Neuronal stem cell (in vitro differentiated cells): ENCODE measurements around the gene WDR48.

Experiments
- DNase-seq: peaks from one replicate; pipeline ENCODE4 v3.0.0-alpha.2; 2013; ENCODE audit warnings: low spot score
- H2AFZ ChIP-seq: one replicate; pipeline ENCODE4 v1.6.1; 2013; ENCODE audit warnings: mild to moderate bottlenecking, low read length, inconsistent platforms
- H2AK5ac ChIP-seq: 2 replicates; pipeline ENCODE4 v1.6.1; 2013; ENCODE audit warnings: low read depth, mild to moderate bottlenecking, inconsistent platforms, low read length, moderate library complexity, mixed read lengths
- H2BK120ac ChIP-seq: 2 replicates; pipeline ENCODE4 v1.6.1; 2013; ENCODE audit warnings: low read depth, mild to moderate bottlenecking, inconsistent platforms, low read length, moderate library complexity, mixed read lengths
- H2BK12ac ChIP-seq: one replicate; pipeline ENCODE4 v1.6.1; 2013; ENCODE audit warnings: low read length, inconsistent platforms
- H2BK15ac ChIP-seq: 2 replicates; pipeline ENCODE4 v1.6.1; 2013; ENCODE audit warnings: mild to moderate bottlenecking, low read length, inconsistent platforms, mixed read lengths
- H2BK5ac ChIP-seq: one replicate; pipeline ENCODE4 v1.6.1; 2013; ENCODE audit warnings: inconsistent platforms, mild to moderate bottlenecking, low read length, moderate library complexity
- H3K14ac ChIP-seq: one replicate; pipeline ENCODE4 v1.6.1; 2013; ENCODE audit warnings: low read length, inconsistent platforms
- H3K18ac ChIP-seq: 2 replicates; pipeline ENCODE4 v1.6.1; 2013; ENCODE audit warnings: low read length, inconsistent platforms
- H3K23ac ChIP-seq: 2 replicates; pipeline ENCODE4 v1.6.1; 2013; ENCODE audit warnings: low read depth, mild to moderate bottlenecking, mixed read lengths, low read length, inconsistent platforms; ENCODE audit not compliant: poor library complexity
- H3K27ac ChIP-seq: replicated peaks from 3 replicates; pipeline ENCODE4 v1.5.1; 2013; ENCODE audit warnings: low read length, inconsistent platforms
- H3K27me3 ChIP-seq, 3 experiments: 2 replicates each; pipeline ENCODE4 v1.6.1; 2013; ENCODE audit warnings: low read length in 3 of 3, mild to moderate bottlenecking in 2 of 3, inconsistent platforms in 1 of 3, low read depth in 1 of 3, mixed read lengths in 1 of 3, moderate library complexity in 1 of 3; ENCODE audit not compliant: control insufficient read depth in 3 of 3, insufficient read depth in 3 of 3
- H3K36me3 ChIP-seq, 2 donors: replicated peaks in 1 of 2; 2 replicates each; pipeline ENCODE4 v1.6.1; 2013; ENCODE audit warnings: low read length in 2 of 2; ENCODE audit not compliant: control insufficient read depth in 2 of 2, insufficient read depth in 2 of 2
- H3K4ac ChIP-seq: 2 replicates; pipeline ENCODE4 v1.6.1; 2013; ENCODE audit warnings: inconsistent platforms, mild to moderate bottlenecking, low read length, moderate library complexity
- H3K4me1 ChIP-seq, 2 donors: 1 replicate in 1 of 2; 2 replicates in 1 of 2; pipeline ENCODE4 v1.6.1; 2013; ENCODE audit warnings: low read length in 2 of 2, low read depth in 1 of 2; ENCODE audit not compliant: control insufficient read depth in 2 of 2, insufficient read depth in 1 of 2
- H3K4me2 ChIP-seq: one replicate; pipeline ENCODE4 v1.6.1; 2013; ENCODE audit warnings: mild to moderate bottlenecking, low read length, inconsistent platforms; ENCODE audit not compliant: insufficient read depth, poor library complexity, severe bottlenecking
- H3K4me3 ChIP-seq, 2 donors: 2 replicates each; pipeline ENCODE4 v1.5.1; 2013; ENCODE audit warnings: low read length in 2 of 2, mild to moderate bottlenecking in 2 of 2, inconsistent platforms in 1 of 2, moderate library complexity in 1 of 2
- H3K79me1 ChIP-seq: one replicate; pipeline ENCODE4 v1.6.1; 2013; ENCODE audit warnings: low read depth, mild to moderate bottlenecking, inconsistent platforms, low read length, moderate library complexity
- H3K9ac ChIP-seq: one replicate; pipeline ENCODE4 v1.6.1; 2013; ENCODE audit warnings: mild to moderate bottlenecking, low read depth, low read length, inconsistent platforms; ENCODE audit not compliant: poor library complexity
- H3K9me3 ChIP-seq, 2 donors: replicated peaks in 1 of 2; 2 replicates each; pipeline versions ENCODE3 to v1.6.1; 2013; ENCODE audit warnings: low read length in 2 of 2, mild to moderate bottlenecking in 2 of 2, inconsistent platforms in 1 of 2, low read depth in 1 of 2, mixed read lengths in 1 of 2, moderate library complexity in 1 of 2; ENCODE audit not compliant: control insufficient read depth in 2 of 2, insufficient read depth in 1 of 2
- H4K8ac ChIP-seq: one replicate; pipeline ENCODE4 v1.6.1; 2013; ENCODE audit warnings: low read depth, mild to moderate bottlenecking, inconsistent platforms, low read length, moderate library complexity
- H4K91ac ChIP-seq: one replicate; pipeline ENCODE4 v1.6.1; 2013; ENCODE audit warnings: low read length, low read depth, mild to moderate bottlenecking, inconsistent platforms; ENCODE audit not compliant: poor library complexity
- WGBS, 2 donors: extraction: QIAGEN DNeasy Blood & Tissue Kit; methylation state at CpG; one replicate each; pipeline ENCODE4 v1.1.7; 2013; ENCODE audit warnings: missing lambda C conversion rate in 2 of 2, mixed read lengths in 1 of 2; ENCODE audit not compliant: insufficient read length in 2 of 2, insufficient replicate concordance in 1 of 2; ENCODE audit errors: extremely low coverage in 2 of 2; 5-methylcytosine and 5-hydroxymethylcytosine counted together

The WDR48 gene

DNA sequence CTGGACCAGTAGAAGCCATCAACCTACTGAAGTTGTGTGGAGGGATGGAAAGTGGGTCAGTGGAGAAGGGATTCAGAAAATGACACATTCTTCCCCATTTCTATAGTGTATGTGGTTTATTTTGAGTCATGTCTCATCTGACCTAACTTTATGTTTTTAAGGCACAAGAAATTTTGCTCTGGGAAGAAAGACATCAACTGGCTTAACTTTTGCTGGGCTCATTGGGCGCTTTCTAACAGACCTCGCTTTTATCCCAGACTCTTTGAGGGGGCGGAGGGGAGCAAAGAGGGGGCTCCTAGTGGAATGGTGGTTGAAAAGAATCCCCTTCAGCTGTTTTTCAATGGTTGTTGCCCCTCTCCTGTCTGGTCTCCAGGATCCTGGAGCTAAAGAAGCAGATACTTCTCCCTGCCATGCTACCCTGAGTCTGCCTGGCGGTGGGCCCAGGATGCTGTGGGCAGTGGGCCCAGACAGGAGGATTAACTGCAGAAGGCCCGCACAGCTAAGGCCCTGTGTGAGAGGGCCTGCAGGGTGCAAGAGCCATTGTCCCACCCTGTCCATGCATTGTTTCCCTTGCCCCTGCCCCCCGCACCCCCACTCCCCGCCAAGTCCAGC is 87.1 kb downstream of the WDR48 start:
- H3K4me2 ChIP-seq = no peak overlapping the region
- no peak overlapping the region for H2AK5ac ChIP-seq
- no peak overlapping the region for H2BK120ac ChIP-seq
- H3K9me3 ChIP-seq = no peaks in the 10 kb centered on the region
- no peak overlapping the region for H3K4me3 ChIP-seq
- H2BK5ac ChIP-seq = no peak overlapping the region
- no peak for DNase-seq
- H3K18ac ChIP-seq = no peak overlapping the region
- H3K4ac ChIP-seq = no peak overlapping the region
- H3K4me1 ChIP-seq = peaks cover 0 to 1% of the 10 kb centered on the region in 2 donors
- H3K23ac ChIP-seq = no peak overlapping the region
- H3K36me3 ChIP-seq = peaks cover 17 to 27% of the 10 kb centered on the region in 2 donors
- no peak overlapping the region for H4K8ac ChIP-seq
- no peak overlapping the region for H2BK12ac ChIP-seq
- H3K27me3 ChIP-seq = no peaks in the 10 kb centered on the region
- no CpG with 5 or more reads among the region's 7 CpGs for WGBS, 2 donors
- no peak overlapping the region for H2AFZ ChIP-seq
- H3K14ac ChIP-seq = no peak overlapping the region
- no peak overlapping the region for H3K9ac ChIP-seq
- no peak overlapping the region for H2BK15ac ChIP-seq
- no peak overlapping the region for H3K27ac ChIP-seq
- H4K91ac ChIP-seq = no peak overlapping the region
- no peaks in the 10 kb centered on the region for H3K79me1 ChIP-seq

DNA sequence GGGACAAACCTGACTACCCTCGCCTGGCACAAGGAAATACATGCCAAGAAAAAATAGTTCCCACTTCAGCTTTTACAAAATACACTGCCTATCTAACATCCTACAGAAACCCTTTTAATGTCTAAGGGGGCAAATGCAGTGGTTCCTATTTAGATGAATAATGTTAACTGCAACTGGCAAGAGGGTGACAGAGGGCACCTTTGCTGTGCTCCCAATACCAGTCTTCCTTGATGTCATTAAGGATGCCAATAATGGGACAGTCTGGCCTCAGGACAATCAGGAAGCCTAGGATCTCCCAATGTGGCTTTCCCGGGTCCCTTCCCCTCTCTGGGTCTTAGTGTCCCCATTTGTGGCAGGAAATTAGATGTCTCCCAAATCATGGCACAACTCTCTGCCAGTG is 87.6 kb downstream of the WDR48 start:
- no peak overlapping the region for H3K18ac ChIP-seq
- H3K23ac ChIP-seq = no peak overlapping the region
- peaks cover 22 to 31% of the 10 kb centered on the region in 2 donors for H3K36me3 ChIP-seq
- no peak overlapping the region for H2AFZ ChIP-seq
- H2AK5ac ChIP-seq = no peak overlapping the region
- no peaks in the 10 kb centered on the region for H3K27me3 ChIP-seq
- no peaks in the 10 kb centered on the region for H3K79me1 ChIP-seq
- H3K4me2 ChIP-seq = no peak overlapping the region
- H3K4me1 ChIP-seq = peaks cover 0 to 1% of the 10 kb centered on the region in 2 donors
- H3K27ac ChIP-seq = no peak overlapping the region
- DNase-seq = no peak
- no peaks in the 10 kb centered on the region for H3K9me3 ChIP-seq
- no peak overlapping the region for H4K91ac ChIP-seq
- no peak overlapping the region for H2BK120ac ChIP-seq
- no peak overlapping the region for H2BK15ac ChIP-seq
- no peak overlapping the region for H2BK12ac ChIP-seq
- H3K4me3 ChIP-seq = no peak overlapping the region
- H3K9ac ChIP-seq = no peak overlapping the region
- WGBS, 2 donors = no CpG with 5 or more reads among the region's 2 CpGs
- no peak overlapping the region for H2BK5ac ChIP-seq
- no peak overlapping the region for H3K14ac ChIP-seq
- no peak overlapping the region for H4K8ac ChIP-seq
- H3K4ac ChIP-seq = no peak overlapping the region

DNA sequence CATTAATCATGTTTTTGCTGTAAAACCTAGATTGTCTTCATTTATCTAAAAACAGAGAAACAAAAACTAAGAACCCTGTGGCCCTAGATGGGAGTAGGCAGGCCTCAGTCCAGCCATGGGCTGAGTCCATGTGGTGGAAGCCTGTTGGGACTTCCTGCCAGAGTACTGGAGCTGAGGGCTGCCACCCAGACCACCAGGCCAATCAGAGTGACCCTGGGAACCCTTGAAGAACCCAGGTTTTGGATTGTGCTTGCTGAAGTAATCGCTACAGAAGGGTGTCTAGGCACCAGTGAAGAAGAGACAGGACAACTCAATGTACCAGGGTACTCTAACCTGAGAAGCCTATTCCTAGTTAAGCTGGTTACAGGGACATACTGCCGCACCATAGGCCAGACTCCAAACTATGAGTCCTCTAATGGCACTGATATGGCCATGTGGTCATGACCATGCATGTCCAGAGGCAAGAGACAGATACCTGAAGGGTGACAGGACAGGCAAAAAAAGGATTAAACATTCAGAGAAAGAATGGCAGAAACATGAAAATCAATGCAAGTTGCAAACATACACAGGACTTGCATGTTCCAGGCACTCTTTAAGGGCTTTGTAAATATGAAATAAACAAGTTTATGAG is 88.6 kb downstream of the WDR48 start:
- Histone ChIP-seq H4K91ac (no peak overlapping the region), H2AFZ (no peak overlapping the region), H3K27me3 (no peaks in the 10 kb centered on the region), H3K27ac (no peak overlapping the region), H3K9ac (no peak overlapping the region), H3K4me1 (peaks cover 0 to 1% of the 10 kb centered on the region in 2 donors), H2AK5ac (no peak overlapping the region), H3K9me3 (no peaks in the 10 kb centered on the region), H2BK120ac (no peak overlapping the region), H3K79me1 (no peaks in the 10 kb centered on the region), H2BK12ac (no peak overlapping the region), H3K4me3 (no peak overlapping the region), H2BK5ac (no peak overlapping the region), H3K14ac (no peak overlapping the region), H3K18ac (no peak overlapping the region), H3K4ac (no peak overlapping the region), H4K8ac (no peak overlapping the region), H3K36me3 (peaks cover 22 to 35% of the 10 kb centered on the region in 2 donors), H3K4me2 (no peak overlapping the region), H2BK15ac (no peak overlapping the region), H3K23ac (no peak overlapping the region)
- DNase-seq = no peak
- no CpG with 5 or more reads among the region's 2 CpGs for WGBS, 2 donors

GRCh38 chr3:39141171-39141995 is 89.6 kb downstream of the WDR48 start:
- H2BK12ac ChIP-seq = no peak overlapping the region

More at GRCh38 chr3:39141171-39141995, 89.6 kb downstream of the WDR48 start:
- Histone ChIP-seq H2BK120ac (no peak overlapping the region), H3K27ac (no peak overlapping the region), H3K79me1 (no peaks in the 10 kb centered on the region), H3K36me3 (peaks cover 22 to 37% of the 10 kb centered on the region in 2 donors), H2AK5ac (no peak overlapping the region), H3K27me3 (no peaks in the 10 kb centered on the region), H3K14ac (no peak overlapping the region), H4K91ac (no peak overlapping the region), H3K4me3 (no peak overlapping the region), H2BK15ac (no peak overlapping the region), H3K18ac (no peak overlapping the region), H3K4me2 (no peak overlapping the region), H4K8ac (no peak overlapping the region), H3K9me3 (no peaks in the 10 kb centered on the region), H3K4me1 (peaks cover 2 to 4% of the 10 kb centered on the region in 2 donors), H2AFZ (no peak overlapping the region), H3K23ac (peak overlapping the region; percentile 5), H3K9ac (no peak overlapping the region), H2BK5ac (peak overlapping the region; percentile 71), H3K4ac (no peak overlapping the region)
- no peak for DNase-seq
- no CpG with 5 or more reads among the region's 4 CpGs for WGBS, 2 donors
